Naive B cell (primary cell): ENCODE results near the gene MTRF1. TPM values are rescaled to one million over a fixed set of nuclear protein-coding genes. Genes with fewer than 3 reads are reported as not detected.

ENCODE experiments used
- polyA plus RNA-seq, 6 donors: library from polyadenylated mRNA; unstranded; fragments of 300-500 nt; fragmentation: Illumina TruSeq; gene quantifications; one replicate each; pipeline ENCODE4 v1.2.3, GENCODE V29; 2021; ENCODE audit warnings: low read depth in 6 of 6

Gene MTRF1
- polyA plus RNA-seq, 6 donors from 2014 or later = 3.4 to 20.9 (median 11.1) TPM

Other genes with a start within 250 kb of the MTRF1 start
- gene ELF1, start 244.3 kb downstream of the MTRF1 start, polyA plus RNA-seq = 100 to 1,000 TPM; 127 to 183 (median 144) TPM
- 1 to 10 TPM; 3.8 to 4.7 (median 4.2) TPM for gene WBP4, start 202.1 kb downstream of the MTRF1 start, polyA plus RNA-seq
- gene KBTBD6, start 130.8 kb downstream of the MTRF1 start, polyA plus RNA-seq = 1 to 10 TPM; 1.4 to 2.3 (median 1.9) TPM
- 10 to 100 TPM in 1 of 6 donors, 1 to 10 TPM in 5; 3.4 to 11.7 (median 6.9) TPM for gene KBTBD7, start 69.0 kb downstream of the MTRF1 start, polyA plus RNA-seq
- 10 to 100 TPM in 2 of 6 donors, 1 to 10 TPM in 4; 7.7 to 18.1 (median 9.9) TPM for gene NAA16, start 47.7 kb upstream of the MTRF1 start, polyA plus RNA-seq
- gene RGCC, start 194.0 kb upstream of the MTRF1 start, polyA plus RNA-seq = 1 to 10 TPM in 4 of 6 donors, under 1 TPM in 1, not detected in 1; 0.88 to 7.7 (median 2.5) TPM